GM12878 (cell line): ENCODE measurements around the gene TAGLN3. TPM values are rescaled to one million over a fixed set of nuclear protein-coding genes. Genes with fewer than 3 reads are reported as not detected.
A peak's percentile ranks its signal among the peaks of the same experiment; 100 is the strongest.

Source experiments
- ASH2L ChIP-seq: fragments of 300-600, 200-600 bp; sonication (generic); IDR thresholded peaks from 2 replicates; pipeline ENCODE4 v1.6.1; 2017; ENCODE audit warnings: low read depth, mild to moderate bottlenecking, borderline replicate concordance
- ATF3 ChIP-seq: IDR thresholded peaks from 2 replicates; pipeline ENCODE4 v1.6.1; 2011; ENCODE audit warnings: low read depth, mild to moderate bottlenecking, low read length, moderate library complexity, borderline replicate concordance; ENCODE audit errors: extremely low read depth
- CBFB ChIP-seq: IDR thresholded peaks from 2 replicates; pipeline ENCODE4 v1.6.1; 2016; ENCODE audit warnings: antibody characterized with exemption, low read depth
- EP300 ChIP-seq, 2 experiments: fragments of 150-350 bp in 1 of 2; IDR thresholded peaks; 2 replicates each; pipeline ENCODE4 v1.6.1; 2011 to 2012; ENCODE audit warnings: low read depth in 2 of 2, low read length in 2 of 2, borderline replicate concordance in 1 of 2, improper control_type of control experiment in 1 of 2, inconsistent platforms in 1 of 2; ENCODE audit not compliant: control insufficient read depth in 1 of 2
- ETV6 ChIP-seq, 2 experiments: fragments of 450-650 bp in 1 of 2; IDR thresholded peaks in 1 of 2; conservative IDR thresholded peaks in 1 of 2; 2 replicates each; pipeline ENCODE4 v1.6.1; 2014; ENCODE audit warnings: antibody characterized with exemption in 1 of 2, borderline replicate concordance in 1 of 2, low read depth in 1 of 2, mild to moderate bottlenecking in 1 of 2, moderate library complexity in 1 of 2
- FOS ChIP-seq: IDR thresholded peaks from 3 replicates; pipeline ENCODE4 v1.6.1; 2011; ENCODE audit warnings: borderline replicate concordance; ENCODE audit not compliant: insufficient read length; ENCODE audit errors: extremely low read depth
- IRF4 ChIP-seq: IDR thresholded peaks from 2 replicates; pipeline ENCODE4 v1.6.1; 2011; ENCODE audit warnings: low read depth, low read length
- MEF2B ChIP-seq: fragments of 450-650 bp; IDR thresholded peaks from 2 replicates; pipeline ENCODE4 v1.6.1; 2018; ENCODE audit warnings: mild to moderate bottlenecking, moderate library complexity; ENCODE audit not compliant: partially characterized antibody, poor library complexity, severe bottlenecking
- MTA2 ChIP-seq: fragments of 450-650 bp; IDR thresholded peaks from 2 replicates; pipeline ENCODE4 v1.6.1; 2016; ENCODE audit warnings: low read depth, mild to moderate bottlenecking, moderate library complexity
- NBN ChIP-seq: fragments of 450-650 bp; IDR thresholded peaks from 2 replicates; pipeline ENCODE4 v1.6.1; 2016
- NFXL1 ChIP-seq: fragments of 450-650 bp; IDR thresholded peaks from 2 replicates; pipeline ENCODE4 v1.6.1; 2017; ENCODE audit warnings: antibody characterized with exemption, mild to moderate bottlenecking, borderline replicate concordance
- NR2C2 ChIP-seq: IDR thresholded peaks from 2 replicates; pipeline ENCODE4 v1.6.1; 2011; ENCODE audit warnings: borderline replicate concordance, low read depth; ENCODE audit not compliant: control insufficient read depth, insufficient read length
- RCOR1 ChIP-seq: conservative IDR thresholded peaks from 2 replicates; pipeline ENCODE4 v1.6.1; 2012; ENCODE audit warnings: low read depth, low read length, improper control_type of control experiment
- RFX5 ChIP-seq: IDR thresholded peaks from 2 replicates; pipeline ENCODE4 v1.6.1; 2011; ENCODE audit warnings: low read depth, low read length, improper control_type of control experiment
- SMARCA5 ChIP-seq: fragments of 450-650 bp; IDR thresholded peaks from 2 replicates; pipeline ENCODE4 v1.6.1; 2017; ENCODE audit warnings: mild to moderate bottlenecking
- SMC3 ChIP-seq: IDR thresholded peaks from 2 replicates; pipeline ENCODE4 v1.6.1; 2011; ENCODE audit warnings: low read length, improper control_type of control experiment, borderline replicate concordance
- SREBF2 ChIP-seq: IDR thresholded peaks from 2 replicates; pipeline ENCODE4 v1.6.1; 2012; ENCODE audit warnings: mild to moderate bottlenecking, low read length
- SRF ChIP-seq, 2 experiments: IDR thresholded peaks; 2 replicates each; pipeline ENCODE4 v1.6.1; 2011; ENCODE audit warnings: low read depth in 2 of 2, low read length in 2 of 2, mild to moderate bottlenecking in 1 of 2, moderate library complexity in 1 of 2
- TAF1 ChIP-seq: IDR thresholded peaks from 2 replicates; pipeline ENCODE4 v1.6.1; 2011; ENCODE audit warnings: mild to moderate bottlenecking, low read depth, low read length, borderline replicate concordance
- TARDBP ChIP-seq: IDR thresholded peaks from 2 replicates; pipeline ENCODE4 v1.6.1; 2016; ENCODE audit warnings: borderline replicate concordance
- YY1 ChIP-seq: IDR thresholded peaks from 2 replicates; pipeline ENCODE4 v1.6.1; 2011; ENCODE audit warnings: low read depth, mild to moderate bottlenecking, low read length
- ZNF24 ChIP-seq: fragments of 450-650 bp; IDR thresholded peaks from 2 replicates; pipeline ENCODE4 v1.6.1; 2017; ENCODE audit warnings: antibody characterized with exemption, mild to moderate bottlenecking
- ZNF274 ChIP-seq: IDR thresholded peaks from one replicate; pipeline ENCODE4 v1.8.0; 2011; ENCODE audit not compliant: insufficient read length, insufficient read depth
- polyA plus RNA-seq, 11 experiments: library from polyadenylated mRNA; depleted of rRNA in 4 of 11; unstranded in 6 of 11; stranded (reverse) in 5 of 11; fragments of >200 nt; fragmentation: Nextera tagmentation in 4 of 11; fragmentation: Illumina TruSeq in 1 of 11; extraction: Ambion mirVana in 4 of 11; extraction: Trizol in 1 of 11; gene quantifications; 1 replicate in 1 of 11; 2 replicates in 10 of 11; pipeline versions ENCODE4 v1.2.1 to v1.2.3, GENCODE V29; 2011 to 2016; ENCODE audit warnings: inconsistent platforms in 2 of 11, missing spikeins in 2 of 11, low read depth in 1 of 11
- total RNA-seq, 4 experiments: library from RNA; depleted of rRNA in 3 of 4; stranded (reverse); fragments of >200 nt in 3 of 4; fragmentation: Illumina TruSeq in 1 of 4; extraction: Trizol in 1 of 4; gene quantifications; 2 replicates each; pipeline versions ENCODE4 v1.2.1 to v1.2.3, GENCODE V29; 2013 to 2021
- TF ChIP-seq, protein P1 (sequence below), 3 experiments: IDR thresholded peaks in 2 of 3; conservative IDR thresholded peaks in 1 of 3; 2 replicates each; pipeline ENCODE4 v1.5.1; 2011; ENCODE audit warnings: low read depth in 3 of 3, low read length in 3 of 3, mild to moderate bottlenecking in 3 of 3, control low read depth in 2 of 3, moderate library complexity in 2 of 3, inconsistent platforms in 1 of 3, mixed read lengths in 1 of 3; ENCODE audit not compliant: control insufficient read depth in 2 of 3, insufficient read depth in 1 of 3; ENCODE audit errors: extremely low read depth in 1 of 3
- TF ChIP-seq, protein P2 (sequence below): fragments of 450-650 bp; IDR thresholded peaks from 2 replicates; pipeline ENCODE4 v1.6.1; 2016; ENCODE audit warnings: mild to moderate bottlenecking
- TF ChIP-seq, protein P3 (sequence below): IDR thresholded peaks from 2 replicates; pipeline ENCODE4 v1.6.1; 2012; ENCODE audit warnings: low read depth, low read length, improper control_type of control experiment
- TF ChIP-seq, protein P4 (sequence below): IDR thresholded peaks from 2 replicates; pipeline ENCODE4 v1.6.1; 2011; ENCODE audit warnings: low read depth, low read length, improper control_type of control experiment, borderline replicate concordance

TAGLN3 gene
- total and polyA plus RNA-seq, 10 of the 15 experiments (the other 5 are each of a cell fraction or from before 2014, with no cell fraction given) = 0.06 to 0.53 (median 0.12) TPM; not detected in 3

DNA sequence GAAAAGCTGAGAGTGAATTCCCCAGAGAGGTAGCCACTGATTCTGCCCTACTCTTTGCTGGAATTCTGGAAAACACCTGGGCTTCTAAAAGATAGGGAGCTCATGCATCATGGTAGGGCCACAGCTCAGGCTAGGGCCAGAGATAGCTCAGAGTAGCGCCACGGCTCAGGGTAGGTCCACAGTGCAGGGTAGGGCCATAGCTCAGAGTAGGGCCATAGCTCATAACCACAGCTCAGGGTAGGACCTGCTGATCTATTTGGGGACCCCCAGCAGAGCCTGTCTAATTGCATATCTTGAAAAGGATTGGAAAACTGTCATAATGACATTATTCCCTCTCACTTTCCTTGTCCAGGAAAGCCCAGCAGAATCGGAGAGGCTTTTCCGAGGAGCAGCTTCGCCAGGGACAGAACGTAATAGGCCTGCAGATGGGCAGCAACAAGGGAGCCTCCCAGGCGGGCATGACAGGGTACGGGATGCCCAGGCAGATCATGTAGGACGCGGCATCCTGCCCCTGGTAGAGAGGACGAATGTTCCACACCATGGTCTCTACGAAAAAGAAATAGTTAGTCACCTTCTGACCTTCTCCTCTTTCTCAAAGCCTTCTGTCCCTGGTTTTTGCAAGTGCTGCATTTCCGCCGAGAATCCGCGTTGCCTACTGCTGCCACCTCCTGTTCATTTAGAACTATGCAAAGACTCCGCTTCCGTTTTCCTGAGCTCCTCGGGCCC lies 14.5 kb downstream of the TAGLN3 start (continued):
- TF ChIP-seq, protein P1, sequence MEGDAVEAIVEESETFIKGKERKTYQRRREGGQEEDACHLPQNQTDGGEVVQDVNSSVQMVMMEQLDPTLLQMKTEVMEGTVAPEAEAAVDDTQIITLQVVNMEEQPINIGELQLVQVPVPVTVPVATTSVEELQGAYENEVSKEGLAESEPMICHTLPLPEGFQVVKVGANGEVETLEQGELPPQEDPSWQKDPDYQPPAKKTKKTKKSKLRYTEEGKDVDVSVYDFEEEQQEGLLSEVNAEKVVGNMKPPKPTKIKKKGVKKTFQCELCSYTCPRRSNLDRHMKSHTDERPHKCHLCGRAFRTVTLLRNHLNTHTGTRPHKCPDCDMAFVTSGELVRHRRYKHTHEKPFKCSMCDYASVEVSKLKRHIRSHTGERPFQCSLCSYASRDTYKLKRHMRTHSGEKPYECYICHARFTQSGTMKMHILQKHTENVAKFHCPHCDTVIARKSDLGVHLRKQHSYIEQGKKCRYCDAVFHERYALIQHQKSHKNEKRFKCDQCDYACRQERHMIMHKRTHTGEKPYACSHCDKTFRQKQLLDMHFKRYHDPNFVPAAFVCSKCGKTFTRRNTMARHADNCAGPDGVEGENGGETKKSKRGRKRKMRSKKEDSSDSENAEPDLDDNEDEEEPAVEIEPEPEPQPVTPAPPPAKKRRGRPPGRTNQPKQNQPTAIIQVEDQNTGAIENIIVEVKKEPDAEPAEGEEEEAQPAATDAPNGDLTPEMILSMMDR (IDR thresholded peaks at IDR 0.05 in 2 of 3, conservative IDR thresholded peaks at IDR 0.05 in 1 of 3; ENCODE audit: control insufficient read depth in 2 of 3, extremely low read depth in 1 of 3, insufficient read depth in 1 of 3, low read depth in 3 of 3, low read length in 3 of 3) = peak; percentile 70 to 80 (median 72)
- TF ChIP-seq SRF (IDR thresholded peaks at IDR 0.05; ENCODE audit: low read depth in 2 of 2, low read length in 2 of 2) (no peak), ZNF274 (no peak), SMARCA5 (0 out of 2 replicates have a peak, but pooled peaks have one; percentile 24), IRF4 (0 out of 2 replicates have a peak, but pooled peaks have one; percentile 15), ZNF24 (no peak), YY1 (peak; percentile 55; the same call in 1 of the 2 replicates), MTA2 (no peak), RFX5 (no peak), NBN (no peak), ETV6 (conservative IDR thresholded peaks at IDR 0.05 in 1 of 2, IDR thresholded peaks at IDR 0.05 in 1 of 2; ENCODE audit: borderline replicate concordance in 1 of 2, low read depth in 1 of 2) (no peak), ATF3 (no peak), SREBF2 (no peak), SMC3 (peak; percentile 57), CBFB (no peak), RCOR1 (no peak), ASH2L (no peak), TAF1 (no peak), TARDBP (no peak), FOS (no peak), NFXL1 (no peak), NR2C2 (no peak), MEF2B (no peak), EP300 (IDR thresholded peaks at IDR 0.05; ENCODE audit: borderline replicate concordance in 1 of 2, control insufficient read depth in 1 of 2, low read depth in 2 of 2, low read length in 2 of 2) (no peak)
- TF ChIP-seq, protein P2, sequence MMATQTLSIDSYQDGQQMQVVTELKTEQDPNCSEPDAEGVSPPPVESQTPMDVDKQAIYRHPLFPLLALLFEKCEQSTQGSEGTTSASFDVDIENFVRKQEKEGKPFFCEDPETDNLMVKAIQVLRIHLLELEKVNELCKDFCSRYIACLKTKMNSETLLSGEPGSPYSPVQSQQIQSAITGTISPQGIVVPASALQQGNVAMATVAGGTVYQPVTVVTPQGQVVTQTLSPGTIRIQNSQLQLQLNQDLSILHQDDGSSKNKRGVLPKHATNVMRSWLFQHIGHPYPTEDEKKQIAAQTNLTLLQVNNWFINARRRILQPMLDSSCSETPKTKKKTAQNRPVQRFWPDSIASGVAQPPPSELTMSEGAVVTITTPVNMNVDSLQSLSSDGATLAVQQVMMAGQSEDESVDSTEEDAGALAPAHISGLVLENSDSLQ = no peak
- TF ChIP-seq, protein P3, sequence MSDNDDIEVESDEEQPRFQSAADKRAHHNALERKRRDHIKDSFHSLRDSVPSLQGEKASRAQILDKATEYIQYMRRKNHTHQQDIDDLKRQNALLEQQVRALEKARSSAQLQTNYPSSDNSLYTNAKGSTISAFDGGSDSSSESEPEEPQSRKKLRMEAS = no peak
- TF ChIP-seq, protein P4, sequence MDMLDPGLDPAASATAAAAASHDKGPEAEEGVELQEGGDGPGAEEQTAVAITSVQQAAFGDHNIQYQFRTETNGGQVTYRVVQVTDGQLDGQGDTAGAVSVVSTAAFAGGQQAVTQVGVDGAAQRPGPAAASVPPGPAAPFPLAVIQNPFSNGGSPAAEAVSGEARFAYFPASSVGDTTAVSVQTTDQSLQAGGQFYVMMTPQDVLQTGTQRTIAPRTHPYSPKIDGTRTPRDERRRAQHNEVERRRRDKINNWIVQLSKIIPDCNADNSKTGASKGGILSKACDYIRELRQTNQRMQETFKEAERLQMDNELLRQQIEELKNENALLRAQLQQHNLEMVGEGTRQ = no peak
